Measurements from ENCODE around the gene TRAPPC8. TPM values are rescaled to one million over a fixed set of nuclear protein-coding genes. Genes with fewer than 3 reads are reported as not detected.
"Not testable (repeated sequence)": the region's sequence is repeated elsewhere in the genome, so short reads cannot be mapped to it uniquely, and the experiment has no call there.

TRAPPC8 gene
- total and polyA plus RNA-seq, 2 of the 13 experiments (the other 11 are each of a cell fraction or from before 2014, with no cell fraction given): 34.6 to 50.8 TPM

DNA sequence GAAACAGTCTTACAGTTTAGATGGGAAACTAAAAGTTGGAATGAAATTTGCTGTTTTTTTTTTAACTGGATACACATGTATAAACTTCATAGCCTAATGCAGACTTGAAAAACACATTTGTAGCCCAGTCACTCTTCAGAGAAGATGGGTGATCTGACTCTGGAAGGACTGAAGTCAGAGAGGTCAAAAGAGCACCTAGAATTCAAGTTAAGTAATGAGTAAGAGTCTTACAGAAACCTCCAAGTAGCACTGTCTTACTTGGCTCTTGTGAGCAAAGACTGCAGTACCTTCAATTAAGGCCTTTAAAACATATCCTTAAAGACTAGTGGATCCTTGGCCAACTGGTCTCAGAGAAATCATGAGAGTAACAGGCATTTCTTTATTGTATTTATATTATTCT, 41.9 kb downstream of the TRAPPC8 start (continued):
- TF ChIP-seq, protein P1, sequence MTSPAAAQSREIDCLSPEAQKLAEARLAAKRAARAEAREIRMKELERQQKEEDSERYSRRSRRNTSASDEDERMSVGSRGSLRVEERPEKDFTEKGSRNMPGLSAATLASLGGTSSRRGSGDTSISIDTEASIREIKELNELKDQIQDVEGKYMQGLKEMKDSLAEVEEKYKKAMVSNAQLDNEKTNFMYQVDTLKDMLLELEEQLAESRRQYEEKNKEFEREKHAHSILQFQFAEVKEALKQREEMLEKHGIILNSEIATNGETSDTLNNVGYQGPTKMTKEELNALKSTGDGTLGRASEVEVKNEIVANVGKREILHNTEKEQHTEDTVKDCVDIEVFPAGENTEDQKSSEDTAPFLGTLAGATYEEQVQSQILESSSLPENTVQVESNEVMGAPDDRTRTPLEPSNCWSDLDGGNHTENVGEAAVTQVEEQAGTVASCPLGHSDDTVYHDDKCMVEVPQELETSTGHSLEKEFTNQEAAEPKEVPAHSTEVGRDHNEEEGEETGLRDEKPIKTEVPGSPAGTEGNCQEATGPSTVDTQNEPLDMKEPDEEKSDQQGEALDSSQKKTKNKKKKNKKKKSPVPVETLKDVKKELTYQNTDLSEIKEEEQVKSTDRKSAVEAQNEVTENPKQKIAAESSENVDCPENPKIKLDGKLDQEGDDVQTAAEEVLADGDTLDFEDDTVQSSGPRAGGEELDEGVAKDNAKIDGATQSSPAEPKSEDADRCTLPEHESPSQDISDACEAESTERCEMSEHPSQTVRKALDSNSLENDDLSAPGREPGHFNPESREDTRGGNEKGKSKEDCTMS (CRISPR knock-in tag; conservative IDR thresholded peaks at IDR 0.05): no peak

DNA sequence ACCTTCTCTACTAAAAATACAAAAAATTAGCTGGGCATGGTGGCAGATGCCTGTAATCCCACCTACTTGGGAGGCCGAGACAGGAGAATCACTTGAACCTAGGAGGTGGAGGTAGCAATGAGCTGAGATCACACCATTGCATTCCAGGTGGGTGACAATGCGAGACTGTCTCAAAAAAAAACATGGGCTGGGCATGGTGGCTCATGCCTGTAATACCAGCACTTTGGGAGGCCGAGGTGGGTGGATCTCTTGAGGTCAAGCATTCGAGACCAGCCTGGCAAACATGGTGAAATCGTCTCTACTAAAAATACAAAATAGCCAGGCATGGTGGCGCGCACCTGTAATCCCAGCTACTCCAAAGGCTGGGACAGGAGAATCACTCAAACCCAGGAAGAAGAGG, 43.2 kb downstream of the TRAPPC8 start:
- H3K27me3 ChIP-seq (ENCODE audit: control insufficient read depth in 1 of 2, insufficient read depth in 2 of 2, low read length in 2 of 2); FAIRE-seq; CTCF ChIA-PET (ENCODE audit: low intra/inter-chr PET ratio, low total read pairs); DNase-seq (ENCODE audit: low spot score); in situ Hi-C loops (cut with HindIII; ENCODE audit: extremely low pct_ligation_motif_present, low pct_unique_long_range_greater_than_20kb); H3K4me3 ChIP-seq (replicated peaks in 1 of 3; ENCODE audit: insufficient read depth in 1 of 3, low read depth in 2 of 3, low read length in 3 of 3); H3K79me2 ChIP-seq (ENCODE audit: insufficient read depth, low read length); H4K20me1 ChIP-seq (ENCODE audit: insufficient read depth, low read length); POLR2A ChIA-PET; H3K9ac ChIP-seq (ENCODE audit: insufficient read depth, low read depth, low read length); H2AFZ ChIP-seq (ENCODE audit: low read length); H3K4me1 ChIP-seq (ENCODE audit: insufficient read depth, low read length); ATAC-seq; H3K4me2 ChIP-seq (ENCODE audit: low read depth, low read length); intact Hi-C loops (cut with micrococcal nuclease; ENCODE audit: unreplicated experiment); H3K27ac ChIP-seq (ENCODE audit: extremely low read length, insufficient read depth, low read length); BruUV-seq (replicated peaks); H3K9me3 ChIP-seq (ENCODE audit: low read length): not testable (repeated sequence)
- 99% methylated on average over 7 of the region's 7 CpGs for WGBS (ENCODE audit: low lambda C conversion rate)
- peaks cover 1 to 64% of the 10 kb centered on the region in 2 experiments; a peak in 3 of 5 replicates for H3K36me3 ChIP-seq (replicated peaks in 1 of 2; ENCODE audit: control insufficient read depth in 1 of 2, insufficient read depth in 2 of 2, low read length in 2 of 2)

DNA sequence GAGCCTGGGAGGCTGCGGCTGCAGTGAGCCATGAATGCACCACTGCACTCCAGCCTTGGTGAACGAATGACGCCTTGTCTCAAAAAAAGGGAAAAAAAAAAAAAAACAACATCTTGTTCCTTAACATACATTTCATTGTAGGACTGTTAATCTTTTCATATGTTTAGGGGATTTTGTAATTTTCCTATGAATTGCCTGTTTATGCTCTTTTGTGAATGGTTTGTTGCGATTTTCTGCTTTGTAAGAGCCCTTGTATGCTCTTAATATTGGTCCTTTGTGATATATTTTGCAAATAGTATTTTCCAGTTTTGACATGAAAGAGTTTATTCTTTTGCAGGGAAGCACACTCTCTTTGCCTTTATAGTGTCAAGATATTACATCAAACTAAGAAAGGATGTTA, 50.0 kb downstream of the TRAPPC8 start:
- Histone ChIP-seq H3K36me3 (replicated peaks in 1 of 2; ENCODE audit: control insufficient read depth in 1 of 2, insufficient read depth in 2 of 2, low read length in 2 of 2) (peaks cover 2 to 40% of the 10 kb centered on the region in 2 experiments), H3K27me3 (ENCODE audit: control insufficient read depth in 1 of 2, insufficient read depth in 2 of 2, low read length in 2 of 2) (no peaks in the 10 kb centered on the region), H3K4me1 (ENCODE audit: insufficient read depth, low read length) (no peaks in the 10 kb centered on the region), H3K27ac (ENCODE audit: extremely low read length, insufficient read depth, low read length) (no peak overlapping the region), H3K79me2 (ENCODE audit: insufficient read depth, low read length) (no peaks in the 10 kb centered on the region), H3K9ac (ENCODE audit: insufficient read depth, low read depth, low read length) (no peak overlapping the region), H4K20me1 (ENCODE audit: insufficient read depth, low read length) (no peaks in the 10 kb centered on the region), H3K4me2 (ENCODE audit: low read depth, low read length) (no peak overlapping the region), H3K9me3 (ENCODE audit: low read length) (no peaks in the 10 kb centered on the region), H3K4me3 (replicated peaks in 1 of 3; ENCODE audit: insufficient read depth in 1 of 3, low read depth in 2 of 3, low read length in 3 of 3) (no peak overlapping the region), H2AFZ (ENCODE audit: low read length) (no peak overlapping the region)
- FAIRE-seq (no peak), DNase-seq (ENCODE audit: low spot score) (no peak), ATAC-seq (no peak)
- in situ Hi-C loops (cut with HindIII; ENCODE audit: extremely low pct_ligation_motif_present, low pct_unique_long_range_greater_than_20kb): no loop called here
- BruUV-seq (replicated peaks): no TSS peak
- 96% methylated on average over 4 of the region's 4 CpGs for WGBS (ENCODE audit: low lambda C conversion rate)
- intact Hi-C loops (cut with micrococcal nuclease; ENCODE audit: unreplicated experiment): loop anchor here (5.0 kb wide), 1 partner anchor 46 kb away; no protein-coding TSS in a partner anchor
- CTCF ChIA-PET (ENCODE audit: low intra/inter-chr PET ratio, low total read pairs): no interaction called here
- POLR2A ChIA-PET: no interaction called here
- no peak for TF ChIP-seq NFIB (CRISPR knock-in tag; IDR thresholded peaks at IDR 0.05; ENCODE audit: borderline replicate concordance)
- no peak for TF ChIP-seq MIER3 (CRISPR knock-in tag; IDR thresholded peaks at IDR 0.05; ENCODE audit: borderline replicate concordance)
- no peak for TF ChIP-seq SALL1 (CRISPR knock-in tag; IDR thresholded peaks at IDR 0.05)
- no peak for TF ChIP-seq HDAC2 (CRISPR knock-in tag; IDR thresholded peaks at IDR 0.05)
- TF ChIP-seq RXRB (CRISPR knock-in tag; IDR thresholded peaks at IDR 0.05; ENCODE audit: borderline replicate concordance): no peak
- TF ChIP-seq, protein P2, sequence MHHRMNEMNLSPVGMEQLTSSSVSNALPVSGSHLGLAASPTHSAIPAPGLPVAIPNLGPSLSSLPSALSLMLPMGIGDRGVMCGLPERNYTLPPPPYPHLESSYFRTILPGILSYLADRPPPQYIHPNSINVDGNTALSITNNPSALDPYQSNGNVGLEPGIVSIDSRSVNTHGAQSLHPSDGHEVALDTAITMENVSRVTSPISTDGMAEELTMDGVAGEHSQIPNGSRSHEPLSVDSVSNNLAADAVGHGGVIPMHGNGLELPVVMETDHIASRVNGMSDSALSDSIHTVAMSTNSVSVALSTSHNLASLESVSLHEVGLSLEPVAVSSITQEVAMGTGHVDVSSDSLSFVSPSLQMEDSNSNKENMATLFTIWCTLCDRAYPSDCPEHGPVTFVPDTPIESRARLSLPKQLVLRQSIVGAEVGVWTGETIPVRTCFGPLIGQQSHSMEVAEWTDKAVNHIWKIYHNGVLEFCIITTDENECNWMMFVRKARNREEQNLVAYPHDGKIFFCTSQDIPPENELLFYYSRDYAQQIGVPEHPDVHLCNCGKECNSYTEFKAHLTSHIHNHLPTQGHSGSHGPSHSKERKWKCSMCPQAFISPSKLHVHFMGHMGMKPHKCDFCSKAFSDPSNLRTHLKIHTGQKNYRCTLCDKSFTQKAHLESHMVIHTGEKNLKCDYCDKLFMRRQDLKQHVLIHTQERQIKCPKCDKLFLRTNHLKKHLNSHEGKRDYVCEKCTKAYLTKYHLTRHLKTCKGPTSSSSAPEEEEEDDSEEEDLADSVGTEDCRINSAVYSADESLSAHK (CRISPR knock-in tag; IDR thresholded peaks at IDR 0.05; ENCODE audit: borderline replicate concordance): no peak
- no peak for TF ChIP-seq RAD21 (CRISPR knock-in tag; IDR thresholded peaks at IDR 0.05)
- no peak for TF ChIP-seq ZNF572 (CRISPR knock-in tag; IDR thresholded peaks at IDR 0.05)
- no peak for TF ChIP-seq ZSCAN29 (CRISPR knock-in tag; conservative IDR thresholded peaks at IDR 0.05)
- TF ChIP-seq, protein P3, sequence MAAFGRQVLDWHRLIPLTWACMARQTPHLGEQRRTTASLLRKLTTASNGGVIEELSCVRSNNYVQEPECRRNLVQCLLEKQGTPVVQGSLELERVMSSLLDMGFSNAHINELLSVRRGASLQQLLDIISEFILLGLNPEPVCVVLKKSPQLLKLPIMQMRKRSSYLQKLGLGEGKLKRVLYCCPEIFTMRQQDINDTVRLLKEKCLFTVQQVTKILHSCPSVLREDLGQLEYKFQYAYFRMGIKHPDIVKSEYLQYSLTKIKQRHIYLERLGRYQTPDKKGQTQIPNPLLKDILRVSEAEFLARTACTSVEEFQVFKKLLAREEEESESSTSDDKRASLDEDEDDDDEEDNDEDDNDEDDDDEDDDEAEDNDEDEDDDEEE (CRISPR knock-in tag; IDR thresholded peaks at IDR 0.05): no peak
- TF ChIP-seq ZNF556 (CRISPR knock-in tag; IDR thresholded peaks at IDR 0.05; ENCODE audit: borderline replicate concordance): no peak
